Tongue (tissue), 2 donors: ENCODE results near the gene PHLDA3. TPM values are rescaled to one million over a fixed set of nuclear protein-coding genes. Genes with fewer than 3 reads are reported as not detected.
"Not testable (repeated sequence)": the region's sequence is repeated elsewhere in the genome, so short reads cannot be mapped to it uniquely, and the experiment has no call there.

ENCODE experiments used
- DNase-seq: peaks from one replicate; pipeline ENCODE4 v3.0.0-alpha.2; 2015
- total RNA-seq: library from RNA; depleted of rRNA; stranded (reverse); fragments of >200 nt; gene quantifications from one replicate; pipeline ENCODE4 v1.2.3, GENCODE V29; 2014

The PHLDA3 gene
- total RNA-seq, 1 donor from 2014 or later, result 33.1 TPM

DNA sequence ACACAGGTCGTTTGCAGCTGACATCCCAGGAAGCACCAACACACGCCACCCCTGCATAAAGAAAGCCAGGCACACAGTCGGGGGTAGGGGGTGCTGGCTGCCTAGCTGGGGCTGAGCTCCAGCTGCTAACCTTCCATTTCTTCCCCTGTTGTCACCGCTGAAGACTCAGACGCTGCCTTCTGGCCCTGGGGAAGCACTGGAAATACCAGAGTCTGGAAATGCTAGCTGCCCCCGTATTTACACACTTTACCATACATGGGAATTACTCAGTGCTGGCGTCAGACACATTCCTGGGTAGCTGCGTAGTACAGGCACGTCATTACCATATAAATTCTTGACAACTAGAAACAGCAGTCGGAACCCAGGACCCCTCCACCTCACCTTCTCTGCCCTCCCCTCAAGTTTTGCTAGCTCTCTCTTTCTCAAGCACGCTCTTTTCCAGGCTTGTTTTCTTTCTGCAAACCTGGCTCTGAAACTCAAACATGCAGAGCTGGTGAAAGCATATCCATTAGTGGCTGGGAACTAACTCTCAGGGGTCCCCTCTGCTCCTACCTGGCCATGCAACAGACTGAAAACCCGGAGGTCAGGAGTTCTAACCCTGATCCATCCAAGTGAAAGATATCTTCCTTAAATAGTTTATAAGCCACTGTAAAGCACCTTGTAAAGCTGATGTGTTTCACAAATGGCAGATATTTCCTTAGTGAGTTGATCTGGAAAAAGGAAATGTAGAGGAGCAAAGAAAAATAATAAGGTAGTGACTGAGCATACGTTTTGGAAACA lies 34.6 kb upstream of the PHLDA3 start:
- DNase-seq, result peak; percentile 88

DNA sequence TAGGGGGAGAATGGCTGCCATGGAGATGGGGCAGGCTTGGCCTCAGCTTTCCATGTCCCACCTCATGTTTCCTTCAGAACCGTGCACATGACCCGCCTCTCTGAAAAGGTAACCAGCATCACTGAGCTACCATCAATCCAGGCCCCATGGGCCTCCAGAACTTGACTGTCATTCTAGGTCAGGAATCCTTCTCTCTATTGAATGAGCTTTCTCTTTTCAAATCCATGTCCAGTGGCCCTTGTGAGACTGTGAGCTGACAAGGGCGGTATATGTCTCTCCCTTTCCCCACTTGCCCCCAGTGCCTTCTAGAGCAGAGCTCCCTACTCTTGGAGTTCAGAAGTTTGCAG lies 33.5 kb upstream of the PHLDA3 start:
- no peak for DNase-seq

DNA sequence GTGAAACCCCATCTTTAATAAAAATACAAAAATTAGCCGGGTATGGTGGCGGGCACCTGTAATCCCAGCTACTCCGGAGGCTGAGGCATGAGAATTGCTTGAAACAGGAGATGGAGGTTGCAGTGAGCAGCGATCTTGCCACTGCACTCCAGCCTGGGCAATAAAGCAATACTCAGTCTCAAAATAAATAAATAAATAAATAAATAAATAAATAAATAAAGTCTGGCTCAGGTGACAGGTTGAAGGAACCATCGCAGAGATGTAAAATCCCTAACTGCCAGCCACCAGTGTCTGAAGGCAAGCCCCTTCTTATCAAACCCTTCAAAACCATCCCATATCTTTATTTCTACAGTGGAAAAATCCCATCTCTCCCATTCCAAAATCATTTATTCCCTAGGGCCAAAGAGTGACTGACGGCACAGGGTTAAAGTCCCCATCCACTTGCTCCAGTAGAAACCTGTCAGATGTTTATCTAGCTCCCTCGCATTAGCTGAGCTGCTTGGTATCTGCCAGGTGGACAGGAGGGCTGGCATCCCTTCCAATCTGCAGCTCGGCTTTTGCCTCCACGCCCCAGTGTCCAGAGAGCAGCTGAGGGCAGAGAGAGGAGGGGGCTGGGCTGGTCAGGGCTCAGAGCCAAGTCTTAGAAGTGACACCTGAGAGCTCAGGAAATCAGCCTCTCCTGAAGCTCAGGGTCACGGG lies 33.0 kb upstream of the PHLDA3 start:
- no peak for DNase-seq

DNA sequence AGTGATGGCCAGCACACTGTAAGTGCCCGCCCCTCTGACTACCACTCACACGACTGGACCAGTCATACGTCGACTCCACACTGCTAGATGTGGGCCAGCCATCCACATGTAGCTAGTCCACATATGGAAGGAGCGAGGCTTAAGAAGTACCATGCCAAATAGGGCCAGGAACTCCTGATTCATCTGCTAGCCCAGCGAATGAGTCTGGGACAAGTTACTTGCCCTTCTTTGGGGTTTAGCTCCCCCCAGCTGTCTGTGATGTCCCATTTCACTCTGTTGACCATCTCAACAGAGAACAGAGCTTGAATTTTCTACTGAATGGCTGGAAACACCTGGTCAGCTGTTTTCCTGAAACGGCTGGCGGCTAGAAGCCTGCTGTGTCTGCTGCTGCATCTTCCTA lies 32.2 kb upstream of the PHLDA3 start:
- no peak for DNase-seq

DNA sequence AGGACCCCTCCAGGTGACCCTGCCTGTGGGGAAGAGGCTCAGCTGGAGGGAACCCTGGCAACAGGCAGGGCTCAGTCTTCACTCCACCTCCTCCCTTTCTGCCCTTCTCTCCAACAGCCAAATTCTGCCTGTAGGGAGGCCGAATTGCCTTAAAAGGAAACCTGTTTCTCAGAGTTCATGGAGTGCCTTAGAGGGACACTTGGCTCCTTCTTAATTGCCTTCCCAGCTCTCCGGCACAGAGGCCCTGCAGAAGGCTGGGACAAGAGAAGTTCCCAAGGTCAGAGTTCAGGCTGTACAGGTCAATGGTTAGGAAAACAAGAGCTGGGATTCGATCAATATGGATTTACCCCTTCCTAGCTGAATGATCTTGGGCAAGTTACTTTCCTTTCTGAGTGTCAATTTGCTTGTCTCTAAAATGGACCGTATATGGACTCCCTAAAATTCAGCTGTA lies 31.7 kb upstream of the PHLDA3 start:
- no peak for DNase-seq

DNA sequence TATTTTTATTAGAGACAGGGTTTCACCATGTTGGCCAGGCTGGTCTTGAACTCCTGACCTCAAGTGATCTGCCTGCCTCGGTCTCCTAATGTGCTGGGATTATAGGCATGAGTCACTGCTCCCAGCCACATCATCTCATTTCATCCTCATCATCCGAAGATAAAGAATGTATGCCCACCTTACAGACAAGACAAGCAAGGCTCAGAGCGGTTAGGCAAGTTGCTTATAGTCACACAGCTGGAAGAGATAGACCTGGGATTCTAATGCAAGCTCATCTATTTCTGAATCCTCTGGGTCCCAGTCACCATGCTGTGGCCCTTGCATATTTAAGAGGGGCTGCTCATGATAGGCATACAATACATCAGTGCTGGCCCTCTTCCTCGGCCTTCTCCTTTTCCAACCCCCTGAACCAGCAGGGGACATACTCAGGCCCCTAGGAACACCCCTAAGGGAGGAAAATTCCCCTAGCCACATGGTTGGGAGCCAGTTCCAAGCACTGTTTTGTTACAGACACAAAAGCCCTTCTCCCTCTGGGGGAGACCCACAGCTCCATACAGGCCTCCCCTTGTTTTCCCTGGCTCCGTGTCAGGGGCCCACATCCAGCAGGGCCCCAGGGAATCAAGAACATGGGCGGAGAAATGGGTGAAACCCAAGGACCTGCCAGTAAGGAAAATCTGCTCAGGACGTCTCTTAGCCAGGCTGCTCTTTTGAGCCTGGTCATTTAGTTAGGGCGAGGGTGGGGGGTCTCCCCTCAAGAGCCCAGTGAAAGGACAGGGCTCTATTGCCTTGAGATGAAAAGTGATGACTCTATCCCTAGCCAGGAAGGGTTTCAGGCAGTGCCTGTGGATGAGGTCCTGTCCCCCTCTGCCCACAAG lies 31.0 kb upstream of the PHLDA3 start:
- no peak for DNase-seq

DNA sequence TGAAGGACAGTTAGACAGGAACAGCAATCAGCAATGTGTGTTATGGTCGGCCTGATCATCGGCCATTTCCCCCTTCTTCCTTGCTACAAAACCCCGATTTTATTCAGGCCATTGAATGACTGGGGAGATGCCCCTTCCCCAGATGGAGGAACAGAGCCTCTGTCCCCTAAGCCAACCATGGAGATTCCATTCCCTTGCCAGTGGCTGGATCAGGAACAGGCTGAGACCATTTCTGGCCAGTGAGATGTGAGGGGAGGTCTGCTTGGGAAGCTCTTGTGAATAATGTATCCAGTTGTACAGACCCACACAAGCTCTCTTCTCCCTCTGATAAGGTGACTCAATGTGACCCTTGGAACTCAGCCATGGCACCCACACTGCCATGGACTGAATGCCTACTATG lies 30.2 kb upstream of the PHLDA3 start:
- no peak for DNase-seq

DNA sequence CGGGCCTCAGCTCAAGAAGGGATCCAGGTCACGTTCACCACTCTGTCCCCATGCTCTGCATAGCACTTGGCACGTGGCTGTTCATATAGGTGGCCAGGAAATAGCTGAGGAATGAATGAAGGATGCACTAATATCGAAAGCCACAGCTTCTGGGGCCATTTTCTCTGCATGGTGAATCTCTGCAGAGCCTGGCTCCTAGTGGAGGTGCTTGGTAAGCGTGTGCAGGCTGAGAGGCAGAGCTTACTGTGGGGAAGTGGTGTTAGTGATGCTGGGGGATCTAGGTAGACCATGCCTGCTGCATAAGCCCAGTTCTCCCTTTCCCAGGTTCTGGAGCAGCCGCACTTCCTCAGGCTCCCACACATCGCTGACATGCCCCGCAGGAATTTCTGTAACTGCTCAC lies 29.6 kb upstream of the PHLDA3 start:
- DNase-seq, result no peak

DNA sequence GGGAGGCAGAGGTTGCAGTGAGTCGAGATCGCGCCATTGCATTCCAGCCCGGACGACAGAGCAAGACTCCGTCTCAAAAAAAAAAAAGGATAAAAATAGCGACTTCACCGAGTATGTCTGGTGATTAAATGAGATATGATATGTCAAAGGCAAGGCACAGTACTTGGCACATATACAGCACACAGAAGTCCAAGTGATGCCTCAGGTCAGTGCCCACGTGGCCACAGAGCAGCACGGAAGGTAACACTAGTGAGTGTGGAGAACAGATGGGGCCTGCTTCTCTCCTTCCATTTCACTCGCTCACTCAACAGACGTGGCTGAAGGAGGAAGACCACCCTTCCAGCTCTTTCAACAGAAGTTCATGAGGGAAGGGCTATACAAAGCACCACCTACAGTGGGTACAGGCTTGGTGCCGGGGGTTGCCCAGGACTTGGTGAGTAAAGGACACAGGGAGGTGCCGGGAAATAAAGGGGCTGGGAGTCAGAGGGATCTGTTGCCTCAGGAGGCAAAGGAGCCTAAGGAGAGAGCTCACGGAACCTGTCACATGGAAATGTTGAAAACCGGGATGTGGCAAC lies 29.0 kb upstream of the PHLDA3 start:
- DNase-seq, result no peak

DNA sequence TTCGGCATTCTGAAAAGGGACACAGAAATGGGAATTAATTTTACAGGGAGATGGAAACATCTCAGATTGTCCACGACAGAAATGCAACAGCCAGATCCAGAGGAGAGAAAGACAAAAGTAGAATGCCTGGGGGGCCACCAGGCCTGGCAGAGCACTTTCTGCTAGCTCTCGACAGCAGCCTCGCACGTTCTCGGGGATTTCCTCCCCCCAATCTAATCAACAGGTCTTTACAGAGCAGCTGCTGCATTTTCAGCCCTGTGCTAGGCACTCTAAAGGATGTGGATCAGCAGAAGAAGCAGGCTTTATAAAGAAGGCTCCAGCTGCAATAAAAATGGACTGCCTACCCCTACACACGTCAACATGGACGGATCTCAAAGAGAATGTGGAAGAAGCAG lies 27.3 kb upstream of the PHLDA3 start:
- DNase-seq, result no peak

DNA sequence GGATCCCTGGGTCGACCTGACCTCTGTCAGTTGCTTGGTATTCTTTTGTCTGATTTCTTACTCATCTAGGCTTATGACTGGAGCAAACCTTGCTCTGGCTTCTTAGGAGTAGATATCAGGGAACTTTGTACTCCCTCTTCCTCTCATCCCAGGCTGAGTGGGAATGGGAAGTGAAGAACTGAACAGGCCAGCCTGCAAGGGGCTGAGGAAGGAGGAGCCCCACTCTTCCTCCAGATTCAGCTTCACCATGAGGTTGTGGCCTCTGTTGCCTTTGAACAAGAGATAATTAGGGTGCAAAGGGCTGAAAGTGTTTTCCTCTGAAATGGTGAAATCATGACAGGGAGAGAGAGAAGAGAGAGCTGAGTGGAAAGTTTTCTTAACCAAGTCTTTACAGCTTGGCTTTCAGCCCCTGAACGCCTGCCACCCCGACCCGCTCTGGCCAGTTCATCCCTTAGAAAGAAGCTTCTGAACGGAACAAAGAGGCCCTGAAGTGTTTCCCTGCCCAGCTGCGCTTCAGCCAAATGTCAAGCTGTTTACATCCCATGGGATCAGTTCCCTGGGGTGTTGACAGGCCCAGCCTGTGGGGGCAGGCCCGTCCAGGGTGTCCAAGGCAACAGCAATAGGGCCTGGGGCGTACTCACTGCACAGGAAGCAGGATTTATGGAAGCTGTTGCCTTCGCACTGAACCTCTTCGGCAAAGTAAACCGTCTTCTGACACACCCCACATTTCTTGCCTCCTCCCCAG lies 26.7 kb upstream of the PHLDA3 start:
- peak; percentile 64 for DNase-seq

DNA sequence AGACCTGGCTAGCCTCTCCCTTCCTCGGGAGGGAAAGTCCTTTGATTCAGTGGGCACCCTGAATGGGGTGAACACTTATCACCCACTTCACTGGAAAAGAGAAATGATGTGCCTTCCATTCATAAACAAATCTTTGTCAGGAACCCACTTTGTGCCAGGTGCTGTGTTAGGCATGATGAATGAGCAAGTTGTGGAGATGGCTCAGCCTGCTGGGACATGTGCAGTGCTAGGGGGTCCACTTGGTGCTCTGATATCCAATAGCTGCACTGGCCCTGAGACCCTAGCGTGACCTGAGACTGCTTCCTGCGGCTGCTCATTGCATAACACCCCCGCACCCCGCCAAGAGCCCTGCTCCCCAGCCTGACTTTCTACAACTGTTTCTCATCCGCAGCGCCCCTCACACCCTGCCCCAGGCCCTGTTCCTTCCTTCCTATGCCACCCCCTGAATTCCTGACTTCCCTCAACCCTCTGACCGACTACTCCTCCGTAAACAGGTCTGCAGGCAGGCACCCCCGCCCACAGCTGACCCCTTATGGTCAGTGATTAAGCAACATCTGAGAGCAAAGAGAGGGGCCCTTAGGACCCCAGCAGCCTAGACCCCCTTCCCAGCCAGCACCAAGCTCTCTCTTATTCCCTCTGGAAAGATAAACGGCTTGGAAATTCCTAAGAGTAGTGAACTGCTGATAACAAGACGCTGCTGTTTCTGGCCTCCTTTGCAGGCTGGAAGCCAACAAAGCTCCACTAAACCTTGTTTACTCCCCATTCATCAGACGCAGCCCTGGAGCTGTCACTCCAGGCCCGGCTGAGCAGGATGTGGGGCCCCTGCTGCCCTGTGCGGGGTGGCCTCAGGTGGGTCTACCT lies 25.0 kb upstream of the PHLDA3 start:
- DNase-seq, result no peak

DNA sequence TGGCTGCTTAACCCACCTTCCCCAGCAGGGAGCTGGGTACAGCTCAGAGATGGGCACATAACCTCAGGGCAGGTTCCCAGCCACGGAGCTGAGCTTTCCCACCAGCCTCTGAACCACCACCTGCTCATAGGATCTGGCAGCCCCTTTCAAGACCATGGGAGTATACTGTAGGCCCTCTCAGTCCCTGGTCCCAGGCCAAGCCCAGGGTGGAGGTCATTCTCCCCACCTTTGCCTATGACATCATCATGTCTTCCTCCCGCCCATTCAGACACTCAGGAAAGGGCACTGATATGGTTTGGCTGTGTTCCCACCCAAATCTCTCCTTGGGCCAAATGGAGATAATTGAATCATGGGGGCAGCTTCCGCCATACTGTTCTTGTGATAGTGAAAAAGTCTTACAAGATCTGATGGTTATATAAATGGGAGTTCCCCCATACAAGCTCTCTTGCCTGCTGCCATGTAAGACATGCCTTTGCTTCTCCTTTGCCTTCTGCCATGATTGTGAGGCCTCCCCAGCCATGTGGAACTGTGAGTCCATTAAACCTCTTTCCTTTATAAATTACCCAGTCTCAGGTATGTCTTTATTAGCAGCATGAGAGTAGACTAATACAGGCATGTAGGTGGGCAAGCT lies 24.2 kb upstream of the PHLDA3 start:
- not testable (repeated sequence) for DNase-seq

DNA sequence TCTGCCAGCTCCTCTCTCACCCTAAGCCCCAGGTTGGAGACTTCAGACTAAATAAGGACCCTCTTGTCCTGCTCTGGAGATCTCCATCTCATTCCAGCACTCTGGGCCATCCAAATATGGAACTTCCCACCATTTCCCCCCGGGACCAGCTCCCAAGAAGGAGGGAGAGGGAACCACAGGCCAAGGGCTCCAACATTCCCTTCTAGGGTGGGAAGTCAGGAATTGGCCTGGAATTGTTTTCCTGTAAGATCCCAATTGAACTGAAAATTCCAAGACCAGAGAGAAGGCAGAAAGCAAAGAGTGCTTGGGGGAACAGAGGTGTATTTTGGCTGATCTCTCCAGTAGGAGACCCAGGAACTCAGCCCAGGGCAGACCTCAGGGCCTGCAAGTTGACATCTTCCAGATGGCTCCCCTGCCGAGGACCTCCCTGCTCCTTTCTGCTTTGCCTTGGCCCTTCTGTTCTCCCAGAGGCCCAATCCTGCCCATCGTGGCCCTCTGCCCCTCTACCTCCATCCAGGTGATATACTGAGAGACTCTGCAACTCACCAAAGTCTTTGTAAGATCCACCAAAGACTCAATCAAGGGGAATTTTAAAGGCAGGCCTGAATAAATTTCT lies 23.0 kb upstream of the PHLDA3 start:
- no peak for DNase-seq

DNA sequence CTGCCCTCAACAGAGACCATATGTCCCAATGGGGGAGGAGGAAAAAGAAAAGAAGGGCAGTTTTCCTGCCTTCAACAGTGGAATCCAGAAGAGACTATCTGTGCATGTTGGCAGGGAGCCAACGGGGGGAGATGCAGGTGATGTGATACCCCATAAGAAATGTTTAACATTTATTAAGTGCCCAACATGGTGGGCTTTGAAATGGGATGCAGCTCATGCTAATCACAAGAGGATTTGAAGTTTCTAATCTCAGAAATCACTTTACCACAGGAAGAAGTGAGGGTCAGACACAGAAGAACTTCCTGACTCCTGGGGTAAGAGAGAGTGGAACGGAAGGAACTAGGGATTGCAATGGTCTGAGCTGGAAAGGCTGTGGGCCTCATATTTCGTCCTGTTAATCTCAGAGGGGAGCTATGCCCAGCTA lies 21.7 kb upstream of the PHLDA3 start:
- DNase-seq, result no peak

DNA sequence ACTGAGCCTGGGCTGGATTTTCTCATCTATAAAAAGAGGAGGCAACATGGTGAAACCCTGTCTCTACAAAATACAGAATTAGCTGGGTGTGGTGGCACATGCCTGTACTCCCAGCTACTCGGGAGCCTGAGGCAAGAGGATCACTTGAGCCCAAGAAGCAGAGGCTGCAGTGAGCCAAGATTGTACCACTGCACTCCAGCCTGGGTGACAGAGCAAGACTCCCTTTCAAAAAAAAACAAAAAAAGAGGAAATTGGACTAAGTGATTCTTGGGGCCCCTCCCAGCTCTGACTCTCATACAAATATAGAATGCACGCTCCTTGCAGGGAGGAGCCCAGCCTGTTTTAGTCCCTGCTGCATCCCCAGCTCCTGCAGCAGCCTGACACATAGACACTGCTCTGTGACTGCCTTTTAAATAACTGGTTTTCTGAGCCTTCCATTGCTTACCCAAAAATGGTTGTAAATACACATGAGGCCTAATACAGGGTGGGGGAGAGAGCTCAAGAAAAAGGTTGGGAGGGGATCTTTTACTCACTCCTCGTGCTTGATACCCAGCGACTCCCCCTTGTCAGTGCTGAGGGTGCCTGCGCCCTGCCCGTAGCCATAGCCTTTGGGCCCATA lies 20.8 kb upstream of the PHLDA3 start:
- no peak for DNase-seq

DNA sequence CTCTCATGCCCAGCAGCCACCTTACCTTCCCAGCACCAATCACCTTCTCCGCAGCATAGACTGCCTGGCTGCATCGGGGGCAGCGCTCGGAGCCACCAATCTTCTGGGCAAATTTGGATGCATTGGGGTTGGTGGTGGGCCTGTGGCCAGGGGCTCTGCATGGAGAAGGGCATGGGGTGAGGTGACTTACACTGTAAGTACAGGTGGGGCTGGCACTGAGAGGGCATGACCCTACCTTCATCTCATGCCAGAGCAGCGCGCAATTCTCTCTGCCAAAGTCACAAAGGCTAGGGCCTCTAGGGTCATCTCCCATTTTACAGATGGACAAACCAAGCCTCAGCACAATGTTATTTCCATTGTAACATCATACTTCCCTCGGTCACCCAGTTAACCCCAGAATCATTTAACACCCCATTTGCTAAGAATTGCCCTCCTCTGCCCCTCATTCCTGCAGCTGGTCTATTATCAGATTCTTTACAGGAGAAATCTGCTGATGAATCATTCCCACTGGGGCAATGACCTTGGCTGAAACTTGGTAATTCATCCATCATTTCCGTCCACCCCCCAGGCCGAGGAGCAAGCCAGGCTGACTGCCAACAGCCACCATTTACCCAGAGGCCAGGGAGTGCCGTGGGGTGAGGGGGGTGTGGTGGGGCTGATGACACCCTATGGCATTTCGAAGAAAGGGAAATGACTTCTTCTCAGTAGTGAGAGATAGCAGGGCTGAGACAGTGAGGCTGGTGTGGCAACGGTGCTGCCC lies 20.0 kb upstream of the PHLDA3 start:
- DNase-seq, result no peak

DNA sequence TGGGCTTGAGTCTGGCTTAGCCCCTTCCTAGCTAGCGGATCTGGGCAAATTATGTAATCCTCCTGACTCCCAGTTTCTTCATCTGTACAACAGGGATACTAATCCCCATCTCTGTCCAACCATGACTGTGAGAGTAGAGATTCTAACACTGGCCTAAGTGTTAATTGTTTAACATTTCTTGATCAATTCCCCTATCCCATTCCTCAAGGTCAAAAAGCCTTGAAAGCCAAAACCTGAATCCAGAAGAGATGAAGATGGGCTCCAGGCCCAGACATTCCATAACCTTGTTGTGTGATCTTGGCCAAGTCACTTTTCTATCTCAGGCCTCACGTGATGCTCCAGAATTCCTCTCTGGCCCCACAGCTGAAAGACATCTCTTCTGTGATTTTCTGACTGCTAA lies 18.8 kb upstream of the PHLDA3 start:
- no peak for DNase-seq

DNA sequence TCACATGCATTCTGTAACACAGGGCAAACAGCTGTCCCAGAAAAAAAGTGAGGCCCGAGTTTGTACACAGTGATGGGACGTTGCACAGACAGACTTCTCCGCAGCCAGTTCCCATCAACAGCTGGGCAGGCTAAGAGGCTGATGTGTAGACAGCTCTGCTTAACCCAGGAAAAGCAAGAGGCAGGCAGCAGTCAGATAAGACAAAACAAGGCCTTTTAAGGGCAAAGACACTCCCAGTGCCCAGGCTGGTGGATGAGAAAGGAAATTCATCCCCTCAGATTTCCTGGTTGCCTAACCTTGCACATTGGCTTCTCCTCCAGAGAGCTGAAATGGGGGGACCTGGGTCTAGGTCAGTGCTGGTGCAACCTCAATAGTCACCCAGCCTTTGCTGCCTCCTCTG lies 17.2 kb upstream of the PHLDA3 start:
- peak; percentile 57 for DNase-seq
